ENCODE measurements around the gene TMEM212. TPM values are rescaled to one million over a fixed set of nuclear protein-coding genes. Genes with fewer than 3 reads are reported as not detected.
"Not testable (repeated sequence)": the region's sequence is repeated elsewhere in the genome, so short reads cannot be mapped to it uniquely, and the experiment has no call there.

TMEM212 gene
- polyA plus RNA-seq, 4 donors: 0.09 to 0.19 TPM; not detected in 2

GRCh38 chr3:171883257-171883892 is 40.2 kb downstream of the TMEM212 start:
- no peak for DNase-seq (ENCODE audit: low read depth in 4 of 4, low spot score in 3 of 4)

GRCh38 chr3:171883893-171884279 is 40.7 kb downstream of the TMEM212 start:
- DNase-seq (ENCODE audit: low read depth in 4 of 4, low spot score in 3 of 4): no peak

- DNase-seq (ENCODE audit: low read depth in 4 of 4, low spot score in 3 of 4): no peak
Measured at GRCh38 chr3:171888466-171888865, 45.3 kb downstream of the TMEM212 start.

DNA sequence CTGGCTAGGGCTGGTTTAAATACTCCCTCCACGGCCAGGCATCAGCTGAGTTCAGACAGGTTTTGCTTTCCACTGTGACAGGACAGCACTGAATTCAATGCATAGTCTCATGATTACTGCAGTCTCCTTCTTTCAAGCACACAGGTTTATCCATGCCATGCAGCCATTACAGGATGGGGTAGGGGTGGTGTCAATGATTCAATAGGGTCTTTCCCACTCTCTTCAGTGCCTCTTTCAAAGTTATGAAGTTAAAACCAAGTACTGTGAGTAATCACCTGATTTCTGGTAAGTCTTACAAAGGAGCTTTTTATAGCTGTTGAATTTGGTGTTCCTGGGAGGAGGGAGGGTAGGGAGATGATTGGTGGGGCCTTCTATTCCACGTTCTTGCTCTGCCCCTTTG is 47.2 kb downstream of the TMEM212 start:
- DNase-seq (ENCODE audit: low read depth in 4 of 4, low spot score in 3 of 4): no peak

GRCh38 chr3:171892457-171892856 is 49.3 kb downstream of the TMEM212 start:
- no peak for DNase-seq (ENCODE audit: low read depth in 4 of 4, low spot score in 3 of 4)

- DNase-seq (ENCODE audit: low read depth in 4 of 4, low spot score in 3 of 4): no peak
Measured at GRCh38 chr3:171895291-171895690, 52.1 kb downstream of the TMEM212 start.

DNA sequence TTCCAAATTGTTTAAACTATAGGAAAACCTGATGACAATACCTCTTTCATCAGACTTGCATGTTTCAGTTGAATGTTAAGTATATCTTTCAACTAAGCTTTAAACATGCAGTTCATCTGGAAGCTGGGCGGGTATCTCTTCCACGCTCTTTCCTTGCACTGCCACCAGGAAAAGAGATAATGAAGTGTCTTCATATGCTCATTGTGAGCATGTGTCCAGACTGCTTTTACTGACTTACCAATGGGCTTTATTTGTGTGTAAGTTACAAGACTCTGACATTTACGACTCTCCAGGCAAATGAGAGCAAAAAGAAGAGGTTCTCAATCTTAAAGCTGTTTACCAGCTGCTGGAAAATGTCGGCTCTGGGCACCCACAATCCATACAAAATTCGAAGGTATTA is 52.8 kb downstream of the TMEM212 start:
- no peak for DNase-seq (ENCODE audit: low read depth in 4 of 4, low spot score in 3 of 4)

GRCh38 chr3:171896316-171896715 is 53.2 kb downstream of the TMEM212 start:
- no peak for DNase-seq (ENCODE audit: low read depth in 4 of 4, low spot score in 3 of 4)

DNA sequence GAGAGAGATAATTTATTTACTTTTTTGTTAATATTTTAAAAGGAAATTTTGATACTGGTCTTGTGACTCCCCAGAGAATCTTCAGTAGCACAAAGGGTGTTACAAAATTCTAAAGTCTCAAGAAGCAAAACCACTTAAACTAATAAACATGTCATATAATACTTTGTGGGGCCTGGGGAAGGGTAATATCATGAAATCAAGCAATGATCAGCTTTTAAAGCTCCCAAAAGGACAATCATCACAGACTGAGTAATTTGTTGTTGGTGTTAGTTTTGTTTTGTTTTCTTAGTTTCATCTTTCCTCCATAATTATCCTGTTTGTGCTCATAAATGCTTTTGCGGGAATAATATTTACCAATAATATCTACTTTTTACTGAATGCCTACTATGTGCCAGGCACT is 55.0 kb downstream of the TMEM212 start:
- DNase-seq (ENCODE audit: low read depth in 4 of 4, low spot score in 3 of 4): no peak

DNA sequence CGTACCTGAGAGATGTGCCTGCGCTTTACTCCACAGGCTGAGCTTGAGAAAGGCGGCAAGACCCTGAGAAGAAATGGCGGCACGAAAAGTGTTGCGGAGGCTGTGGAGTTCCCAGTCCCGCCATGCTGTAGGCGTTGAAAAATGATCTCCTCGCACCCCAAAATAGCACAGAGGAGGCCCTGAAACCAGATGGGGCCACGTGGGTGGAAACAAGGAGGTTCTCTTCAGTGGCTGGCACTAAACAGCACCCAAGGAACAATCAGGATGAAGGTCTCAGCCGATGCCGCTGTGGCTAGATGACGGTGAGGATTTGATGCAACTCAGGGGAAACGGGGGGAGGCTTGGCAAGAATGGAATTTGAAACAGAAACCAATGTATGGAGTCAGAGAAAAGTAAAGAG is 57.3 kb downstream of the TMEM212 start:
- no peak for DNase-seq (ENCODE audit: low read depth in 4 of 4, low spot score in 3 of 4)

DNA sequence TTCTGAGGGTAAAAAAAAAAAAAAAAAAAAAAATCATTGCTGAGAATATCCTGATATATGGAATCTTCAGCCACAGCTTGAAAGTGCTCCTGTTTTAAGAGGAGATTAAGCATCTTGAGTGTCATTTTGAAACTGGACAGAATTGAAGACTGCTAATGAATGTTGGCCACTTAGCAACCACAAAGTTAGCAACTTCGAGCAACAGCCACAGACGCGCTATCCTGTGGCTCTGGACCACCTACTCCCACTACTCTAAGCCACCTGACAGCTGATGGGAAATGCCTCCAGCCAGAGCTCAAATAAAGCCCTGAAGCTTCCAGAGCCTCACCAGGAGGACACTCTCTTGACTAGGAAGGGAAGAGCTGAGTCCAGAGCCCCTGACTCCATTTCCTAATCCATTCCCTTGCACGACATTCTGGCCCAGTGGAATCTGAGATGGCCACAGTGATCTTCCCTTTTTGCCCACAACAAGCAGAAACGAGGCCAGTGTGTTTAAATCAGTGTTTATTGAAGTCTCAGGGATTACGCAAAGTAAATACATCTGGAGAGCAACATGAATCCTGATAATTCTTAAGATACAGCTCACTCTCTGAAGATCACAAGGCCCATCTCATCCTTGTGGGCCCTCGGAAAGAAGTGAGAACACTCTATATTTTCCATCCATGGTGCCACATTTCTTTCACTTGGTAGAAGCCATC is 58.6 kb downstream of the TMEM212 start:
- DNase-seq (ENCODE audit: low read depth in 4 of 4, low spot score in 3 of 4): no peak

GRCh38 chr3:171904829-171905228 is 61.7 kb downstream of the TMEM212 start:
- no peak for DNase-seq (ENCODE audit: low read depth in 4 of 4, low spot score in 3 of 4)

DNA sequence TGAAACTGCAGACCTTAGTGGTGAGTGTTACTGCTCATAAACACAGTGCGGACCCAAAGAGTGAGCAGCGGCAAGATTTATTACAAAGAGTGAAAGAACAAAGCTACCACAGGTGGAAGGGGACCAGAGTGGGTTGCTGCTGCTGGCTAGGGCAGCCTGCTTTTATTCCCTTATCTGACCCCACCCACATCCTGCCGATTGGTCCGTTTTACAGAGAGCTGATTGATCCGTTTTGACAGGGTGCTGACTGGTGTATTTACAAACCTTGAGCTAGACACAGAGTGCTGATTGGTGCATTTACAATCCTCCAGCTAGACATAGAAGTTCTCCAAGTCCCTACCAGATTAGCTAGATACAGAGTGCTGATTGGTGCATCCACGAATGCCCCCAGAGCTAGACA is 63.4 kb downstream of the TMEM212 start:
- DNase-seq (ENCODE audit: low read depth in 4 of 4, low spot score in 3 of 4): not testable (repeated sequence)

DNA sequence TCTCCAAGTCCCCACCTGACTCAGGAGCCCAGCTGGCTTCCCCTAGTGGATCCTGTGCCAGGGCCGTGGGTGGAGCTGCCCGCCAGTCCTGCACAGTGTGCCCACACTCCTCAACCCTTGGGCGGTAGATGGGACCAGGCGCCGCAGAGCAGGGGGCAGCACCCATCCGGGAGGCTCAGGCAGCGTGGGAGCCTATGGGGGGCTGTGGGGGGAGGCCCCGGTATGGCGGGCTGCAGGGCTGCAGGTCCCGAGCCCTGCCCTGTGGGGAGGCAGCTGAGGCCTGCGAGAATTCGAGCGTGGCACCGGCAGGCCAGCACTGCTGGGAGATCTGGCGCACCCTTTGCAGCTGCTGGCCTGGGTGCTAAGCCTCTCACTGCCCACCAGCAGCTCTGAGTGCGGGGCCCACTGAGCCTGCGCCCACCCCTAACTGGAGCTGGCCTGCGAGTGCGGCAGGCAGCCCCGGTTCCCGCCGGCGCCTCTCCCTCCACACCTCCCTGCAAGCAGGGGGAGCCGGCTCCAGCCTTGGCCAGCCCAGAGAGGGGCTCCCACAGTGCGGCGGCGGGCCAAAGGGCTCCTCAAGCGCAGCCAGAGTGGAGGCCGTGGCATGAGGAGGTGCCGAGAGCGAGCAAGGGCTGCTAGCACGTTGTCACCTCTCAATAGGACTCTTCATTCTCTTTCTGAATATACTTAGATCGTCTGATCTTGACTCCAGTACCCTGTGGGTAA is 64.0 kb downstream of the TMEM212 start:
- no peak for DNase-seq (ENCODE audit: low read depth in 4 of 4, low spot score in 3 of 4)

DNA sequence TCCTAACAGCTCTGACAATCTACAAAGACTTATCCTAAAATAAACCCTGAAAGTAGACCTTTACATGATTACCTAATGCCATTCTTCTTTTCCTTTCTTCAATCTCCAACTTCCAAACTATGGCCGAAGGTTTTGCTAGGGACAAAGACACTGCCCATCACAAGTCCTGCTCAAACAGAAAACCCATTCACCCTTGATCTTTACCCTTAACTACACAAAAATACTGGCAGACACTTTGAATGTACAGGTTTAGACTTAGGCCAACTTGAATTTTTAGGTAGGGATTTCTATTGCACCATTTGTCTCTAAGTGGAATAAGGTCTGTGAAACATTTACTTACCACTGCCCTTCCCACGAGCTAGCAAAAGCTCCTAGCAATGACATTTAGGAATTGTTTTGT is 64.6 kb downstream of the TMEM212 start:
- DNase-seq (ENCODE audit: low read depth in 4 of 4, low spot score in 3 of 4): no peak

DNA sequence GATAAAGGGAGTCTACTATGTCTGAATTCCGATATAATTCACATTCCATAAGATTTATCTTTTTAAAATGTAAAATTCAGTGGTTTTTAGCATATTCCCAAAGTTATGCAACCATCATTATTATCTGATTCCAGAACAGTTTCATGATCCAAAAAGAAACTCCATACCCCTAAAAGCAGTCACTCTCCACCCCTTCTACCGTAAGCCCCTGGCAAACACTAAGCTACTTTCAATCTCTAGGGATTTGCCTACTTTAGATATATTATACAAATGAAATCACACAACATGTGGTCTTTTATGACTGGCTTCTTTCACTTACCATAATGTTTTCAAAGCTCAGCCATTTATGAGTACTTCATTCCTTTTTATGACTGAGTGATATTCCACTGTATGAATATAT is 65.6 kb downstream of the TMEM212 start:
- DNase-seq (ENCODE audit: low read depth in 4 of 4, low spot score in 3 of 4): no peak

Other genes starting within 250 kb of the TMEM212 start
- gene PLD1, start 32.9 kb upstream of the TMEM212 start, polyA plus RNA-seq (ENCODE audit: insufficient read length in 4 of 4): 10 to 100 TPM in 3 of 4 donors, 1 to 10 TPM in 1; 9.8 to 12.7 (median 10.9) TPM
- 10 to 100 TPM; 58.5 to 72.9 (median 68.9) TPM for gene FNDC3B, start 196.2 kb downstream of the TMEM212 start, polyA plus RNA-seq (ENCODE audit: insufficient read length in 4 of 4)

Measured in right renal pelvis (tissue), 4 donors.